MM.1S (cell line): ENCODE measurements around the gene DIRAS1.

Experiments used
- DNase-seq: peaks from one replicate; pipeline ENCODE4 v3.0.0-alpha.2; 2015
- H2AFZ ChIP-seq: fragments of 300-600 bp; sonication (generic); 2 replicates; pipeline ENCODE4 v1.6.0; 2016; ENCODE audit warnings: antibody characterized with exemption, low read length
- H3F3A ChIP-seq: fragments of 300-600 bp; sonication (generic); 2 replicates; pipeline ENCODE4 v1.6.1; 2016; ENCODE audit warnings: mild to moderate bottlenecking, antibody characterized with exemption, low read length, moderate library complexity, mixed read lengths; ENCODE audit not compliant: insufficient read depth
- H3K27ac ChIP-seq: fragments of 300-600 bp; sonication (generic); 2 replicates; pipeline ENCODE4 v1.5.1; 2016; ENCODE audit warnings: mild to moderate bottlenecking, low read length
- H3K27me3 ChIP-seq: fragments of 300-600 bp; sonication (generic); replicated peaks from 2 replicates; pipeline ENCODE4 v1.6.0; 2016; ENCODE audit warnings: low read length; ENCODE audit not compliant: insufficient read depth
- H3K36me3 ChIP-seq: fragments of 300-600 bp; sonication (generic); replicated peaks from 2 replicates; pipeline ENCODE4 v1.6.1; 2016; ENCODE audit warnings: mild to moderate bottlenecking, low read length, mixed read lengths; ENCODE audit not compliant: insufficient read depth
- H3K4me1 ChIP-seq: fragments of 300-600 bp; sonication (generic); 2 replicates; pipeline ENCODE4 v1.6.1; 2016; ENCODE audit warnings: low read length, mixed read lengths
- H3K4me2 ChIP-seq: fragments of 300-600 bp; sonication (generic); 2 replicates; pipeline ENCODE4 v1.6.0; 2016; ENCODE audit warnings: low read depth, low read length
- H3K4me3 ChIP-seq: fragments of 300-600 bp; sonication (generic); 2 replicates; pipeline ENCODE4 v1.5.1; 2016; ENCODE audit warnings: low read length, mixed read lengths
- H3K79me2 ChIP-seq: fragments of 300-600 bp; sonication (generic); 2 replicates; pipeline ENCODE4 v1.6.1; 2016; ENCODE audit warnings: mixed run types, low read length, mixed read lengths
- H3K9ac ChIP-seq: fragments of 300-600 bp; sonication (generic); 2 replicates; pipeline ENCODE4 v1.6.1; 2016; ENCODE audit warnings: low read length, mixed read lengths
- H3K9me2 ChIP-seq: fragments of 300-600 bp; sonication (generic); replicated peaks from 2 replicates; pipeline ENCODE4 v1.6.1; 2016; ENCODE audit warnings: mild to moderate bottlenecking, low read length, mixed read lengths; ENCODE audit not compliant: insufficient read depth
- H3K9me3 ChIP-seq: fragments of 300-600 bp; sonication (generic); replicated peaks from 2 replicates; pipeline ENCODE4 v1.6.1; 2016; ENCODE audit warnings: mild to moderate bottlenecking, low read length, mixed read lengths; ENCODE audit not compliant: insufficient read depth
- H4K20me1 ChIP-seq: fragments of 300-600 bp; sonication (generic); 2 replicates; pipeline ENCODE4 v1.6.1; 2016; ENCODE audit warnings: mild to moderate bottlenecking, low read length, moderate library complexity, mixed read lengths; ENCODE audit not compliant: insufficient read depth
- CTCF ChIP-seq: fragments of 300-600 bp; sonication (generic); IDR thresholded peaks from 2 replicates; pipeline ENCODE4 v1.5.1; 2016; ENCODE audit warnings: antibody characterized with exemption, low read length, mixed read lengths
- EZH2 ChIP-seq: fragments of 300-600 bp; sonication (generic); optimal IDR thresholded peaks from 2 replicates; pipeline ENCODE3; 2017; ENCODE audit warnings: low read depth, mild to moderate bottlenecking, antibody characterized with exemption, low read length, mixed read lengths
- EZH2phosphoT487 ChIP-seq: fragments of 300-600 bp; sonication (generic); IDR thresholded peaks from 2 replicates; pipeline ENCODE4 v1.6.1; 2018; ENCODE audit warnings: antibody characterized with exemption, low read length

Gene DIRAS1

DNA sequence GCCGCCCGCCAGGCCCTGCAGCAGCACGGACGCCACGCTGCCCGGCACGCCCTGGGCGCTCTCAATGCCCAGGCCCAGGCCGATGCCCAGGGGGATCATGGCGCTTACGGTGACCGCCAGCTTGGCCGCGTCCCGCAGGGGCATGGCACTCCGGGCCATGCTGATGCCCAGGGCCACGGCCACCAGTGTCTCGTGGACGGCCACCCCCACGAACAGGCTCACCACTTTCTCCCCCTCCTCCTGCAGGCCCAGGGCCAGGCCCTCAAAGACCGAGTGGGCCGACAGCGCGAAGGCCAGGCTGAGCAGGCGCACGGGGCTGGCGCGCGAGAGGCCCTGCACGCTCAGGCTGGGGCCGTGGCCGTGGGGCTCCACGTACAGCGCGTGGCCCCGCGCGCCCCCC lies 11.7 kb upstream of the DIRAS1 start:
- H3K9me2 ChIP-seq = no peaks in the 10 kb centered on the region
- H2AFZ ChIP-seq = no peak overlapping the region
- no peaks in the 10 kb centered on the region for H4K20me1 ChIP-seq
- peaks cover 3% of the 10 kb centered on the region for H3K27me3 ChIP-seq
- H3K36me3 ChIP-seq = no peaks in the 10 kb centered on the region; the same call in 1 of the 2 replicates
- no peaks in the 10 kb centered on the region for H3K9me3 ChIP-seq
- DNase-seq = no peak
- H3K4me1 ChIP-seq = no peaks in the 10 kb centered on the region
- H3K4me2 ChIP-seq = no peak overlapping the region
- H3K79me2 ChIP-seq = peaks cover 22% of the 10 kb centered on the region
- no peak overlapping the region for H3K27ac ChIP-seq
- no peak overlapping the region for H3K9ac ChIP-seq
- no peak overlapping the region for H3K4me3 ChIP-seq
- H3F3A ChIP-seq = no peaks in the 10 kb centered on the region
- TF ChIP-seq CTCF (no peak), EZH2 (no peak), EZH2phosphoT487 (no peak)

GRCh38 chr19:2732157-2732725 lies 11.1 kb upstream of the DIRAS1 start:
- H4K20me1 ChIP-seq = no peaks in the 10 kb centered on the region
- peaks cover 9% of the 10 kb centered on the region for H3K27me3 ChIP-seq
- no peak overlapping the region for H3K9ac ChIP-seq
- H3K9me3 ChIP-seq = no peaks in the 10 kb centered on the region
- DNase-seq = no peak
- no peak overlapping the region for H3K4me2 ChIP-seq
- no peak for TF ChIP-seq CTCF
- no peak for TF ChIP-seq EZH2
- no peak for TF ChIP-seq EZH2phosphoT487
- no peaks in the 10 kb centered on the region for H3K9me2 ChIP-seq
- H3K4me3 ChIP-seq = no peak overlapping the region
- H3F3A ChIP-seq = no peaks in the 10 kb centered on the region
- no peak overlapping the region for H3K27ac ChIP-seq
- H3K36me3 ChIP-seq = no peaks in the 10 kb centered on the region; the same call in 1 of the 2 replicates
- no peak overlapping the region for H2AFZ ChIP-seq
- H3K4me1 ChIP-seq = no peaks in the 10 kb centered on the region
- peaks cover 18% of the 10 kb centered on the region for H3K79me2 ChIP-seq

DNA sequence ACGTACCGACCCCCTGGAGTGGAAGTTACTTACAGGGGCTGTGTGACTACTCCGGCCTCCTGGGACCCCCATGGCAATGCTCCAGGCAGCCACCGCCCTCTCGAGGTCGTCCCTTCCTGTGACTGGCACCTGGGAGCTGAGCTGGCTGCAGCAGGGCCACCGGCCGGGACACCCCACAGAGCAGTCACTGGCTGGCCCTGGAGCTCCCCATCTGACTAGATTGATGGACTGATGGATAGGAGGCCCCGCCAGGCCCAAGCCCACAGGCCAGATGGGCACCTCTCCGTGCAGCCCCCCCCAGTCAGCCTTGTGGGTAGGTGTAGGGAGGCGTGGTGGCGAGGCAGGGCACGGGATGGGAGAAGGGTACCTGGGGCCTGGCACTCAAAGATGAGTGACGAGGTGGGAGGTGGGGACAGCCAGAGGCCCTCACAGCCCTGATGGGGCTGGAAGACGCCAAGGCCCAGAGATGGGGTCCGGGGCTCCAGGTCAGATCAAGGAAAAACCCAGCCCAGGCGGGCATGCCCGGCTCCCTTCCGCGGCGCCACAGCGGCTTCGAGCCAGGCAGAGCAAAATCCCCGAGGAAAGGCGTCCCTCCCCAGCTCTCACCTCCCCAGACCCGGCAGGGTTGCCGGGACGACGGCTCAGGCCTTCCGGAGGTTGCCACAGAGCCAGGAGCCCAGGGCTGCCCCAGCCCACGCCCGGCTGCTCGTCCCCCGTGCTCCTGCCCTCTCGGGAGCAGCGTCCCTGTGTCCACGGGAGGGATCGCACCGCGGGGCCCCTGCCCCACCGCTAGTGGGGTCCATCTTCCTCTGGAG lies 10.2 kb upstream of the DIRAS1 start:
- peaks cover 18% of the 10 kb centered on the region for H3K27me3 ChIP-seq
- DNase-seq = no peak
- H3K4me3 ChIP-seq = no peak overlapping the region
- H3K9ac ChIP-seq = no peak overlapping the region
- peaks cover 9% of the 10 kb centered on the region for H3K79me2 ChIP-seq
- H4K20me1 ChIP-seq = no peaks in the 10 kb centered on the region
- no peaks in the 10 kb centered on the region; the same call in 1 of the 2 replicates for H3K36me3 ChIP-seq
- no peaks in the 10 kb centered on the region for H3F3A ChIP-seq
- H3K9me2 ChIP-seq = no peaks in the 10 kb centered on the region
- H2AFZ ChIP-seq = no peak overlapping the region
- no peaks in the 10 kb centered on the region for H3K9me3 ChIP-seq
- H3K27ac ChIP-seq = no peak overlapping the region
- H3K4me2 ChIP-seq = no peak overlapping the region
- TF ChIP-seq EZH2 = no peak
- TF ChIP-seq CTCF = no peak
- TF ChIP-seq EZH2phosphoT487 = no peak
- H3K4me1 ChIP-seq = no peaks in the 10 kb centered on the region
